NK-92 (cell line): ENCODE results near the gene ADAM22.

Experiments
- DNase-seq: peaks from one replicate; lab custom pipeline; 2025; ENCODE audit not compliant: unreplicated experiment; lab: John Stamatoyannopoulos, UW

ADAM22 gene

GRCh38 chr7:88214456-88214855 is 280.4 kb downstream of the ADAM22 start:
- no peak for DNase-seq

DNA sequence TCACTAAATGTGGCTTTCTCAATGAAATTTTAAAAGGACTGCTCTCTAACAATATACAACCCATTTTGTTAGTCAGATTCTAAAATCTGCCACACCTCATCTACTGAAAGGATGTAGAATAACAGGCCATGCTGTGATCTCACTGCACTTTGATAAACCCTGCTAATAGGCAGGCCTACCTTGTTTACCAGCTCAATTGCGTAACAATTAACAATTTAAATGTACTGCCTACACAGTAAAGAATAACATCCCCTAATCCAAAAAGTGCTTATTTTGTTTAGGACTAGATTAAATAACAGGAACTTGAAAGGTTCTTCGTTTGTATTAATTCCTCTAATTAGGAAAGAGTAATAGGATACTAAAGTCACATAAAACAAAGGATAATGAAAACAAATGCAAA is 281.2 kb downstream of the ADAM22 start:
- no peak for DNase-seq

DNA sequence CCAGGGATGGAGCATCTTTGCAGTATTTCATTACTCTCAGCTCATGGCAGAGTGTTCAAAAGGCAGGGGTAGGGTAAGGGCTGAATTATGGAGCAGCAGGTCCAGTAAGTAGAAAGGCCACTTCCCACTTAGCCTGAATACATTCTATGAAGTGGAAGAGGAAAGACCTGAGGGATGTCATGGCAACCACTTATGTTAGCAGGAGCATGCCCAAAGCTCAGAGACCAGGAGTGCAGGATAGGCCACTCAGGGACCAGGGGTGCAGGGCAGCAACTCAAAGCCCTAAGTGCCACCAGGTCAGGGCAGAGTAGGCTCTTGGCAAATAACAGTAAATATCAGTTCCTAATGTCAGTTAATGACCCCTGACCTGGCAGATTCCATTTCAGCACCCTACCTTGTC is 282.2 kb downstream of the ADAM22 start:
- no peak for DNase-seq

- no peak for DNase-seq
These were observed 283.8 kb downstream of the ADAM22 start for GRCh38 chr7:88217675-88218428.

DNA sequence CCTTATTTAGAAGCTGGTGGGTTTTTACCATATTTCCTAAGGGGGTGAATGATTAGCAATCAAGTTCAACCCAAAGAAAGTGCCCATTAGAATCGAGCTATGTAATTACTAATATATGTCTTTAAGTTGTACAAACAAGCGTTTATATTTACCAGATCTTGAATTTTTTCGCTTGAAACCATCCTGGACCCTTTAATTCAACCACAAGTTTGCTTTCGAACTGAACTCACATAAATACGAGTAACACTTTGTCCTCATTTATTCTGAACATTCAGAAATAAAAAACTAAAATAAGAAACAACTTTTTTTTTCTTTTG is 284.3 kb downstream of the ADAM22 start:
- no peak for DNase-seq

DNA sequence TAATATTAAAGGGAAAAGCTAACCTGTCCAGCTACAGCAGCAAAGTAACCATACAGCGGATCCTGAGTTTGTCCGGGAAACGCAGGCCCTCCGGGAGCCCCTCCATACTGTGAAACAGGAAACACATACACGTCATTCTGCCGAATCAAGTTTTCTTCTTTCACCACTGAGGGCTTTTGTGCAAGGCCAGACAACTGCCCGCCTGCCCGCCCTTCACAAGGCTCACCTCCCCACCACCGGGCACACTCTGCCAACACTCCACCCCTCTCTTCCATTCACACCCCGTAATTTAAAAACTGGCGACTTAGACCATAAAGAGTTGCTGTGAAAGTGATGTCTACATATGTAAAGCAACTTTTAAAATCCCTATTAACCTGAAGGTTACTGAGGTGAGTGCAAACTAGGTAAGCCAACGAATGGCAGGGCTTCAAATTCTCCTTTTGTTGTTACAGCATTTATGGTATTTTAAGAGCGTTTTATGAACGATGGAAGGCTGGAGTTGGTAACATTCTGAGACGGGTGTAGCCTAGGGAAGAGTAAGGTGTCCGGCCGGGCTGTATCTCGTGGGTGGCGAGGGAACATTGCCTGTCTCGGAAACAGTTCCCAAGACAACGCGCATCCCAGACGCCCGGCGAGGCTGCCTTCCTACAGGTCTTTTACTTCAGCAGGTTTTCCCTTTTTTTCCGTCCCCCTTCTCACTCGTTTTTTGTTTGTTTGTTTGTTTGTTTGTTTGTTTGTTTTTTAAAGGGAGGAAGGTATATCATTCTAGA is 285.0 kb downstream of the ADAM22 start:
- DNase-seq = no peak

DNA sequence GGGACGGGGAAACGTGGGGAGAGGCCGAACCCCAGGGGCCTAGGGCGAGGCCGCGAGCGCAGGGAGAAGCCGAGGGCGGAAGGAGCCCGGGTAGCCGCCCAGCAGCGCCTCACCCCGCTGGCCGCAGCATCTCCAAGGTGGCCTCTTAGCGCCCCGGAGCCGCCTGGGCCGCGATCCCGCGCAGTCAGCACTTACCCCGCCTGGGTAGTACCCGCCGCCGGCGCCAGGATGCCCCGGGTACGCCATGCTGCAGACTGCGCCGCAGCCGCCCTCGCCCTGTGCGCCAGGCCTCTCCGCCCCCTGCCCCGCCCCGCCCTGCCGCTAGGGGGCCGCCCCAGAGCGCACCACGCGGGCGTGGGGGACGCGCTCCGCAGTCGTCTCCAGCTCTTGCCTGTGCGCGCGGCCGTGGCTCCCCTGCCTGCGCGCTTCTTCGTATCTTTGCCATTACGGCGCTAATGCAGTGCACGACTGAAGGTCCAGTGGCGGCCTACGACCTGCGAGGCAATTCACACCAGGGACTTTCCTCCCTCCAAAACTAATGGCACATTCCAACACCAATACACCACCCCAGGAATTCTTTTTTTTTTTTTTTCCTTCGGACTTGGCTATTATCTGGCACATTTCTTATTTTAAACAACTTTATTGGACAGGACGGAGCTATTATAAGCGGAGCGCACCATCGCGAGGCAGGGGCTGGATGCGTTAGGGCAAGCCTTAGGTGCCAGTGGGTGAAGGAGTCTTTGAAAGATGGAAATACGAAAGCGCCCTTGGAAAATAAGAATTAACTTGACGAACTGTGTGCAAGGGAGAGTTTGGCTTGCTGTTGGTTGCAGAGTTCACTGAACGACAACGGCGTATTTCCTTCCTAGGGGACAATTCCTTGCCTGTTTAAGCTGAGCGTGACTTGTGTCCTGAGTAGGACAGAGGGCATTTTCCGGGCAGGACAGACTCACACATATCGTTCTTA is 286.0 kb downstream of the ADAM22 start, which contains the start of gene SRI:
Gene SRI (minus strand): TSS at position 258 of the 967 bp plus-strand sequence. CDS start 12 bp downstream, at position 246.
- DNase-seq = peak; percentile 21

GRCh38 chr7:88223265-88223664 is 289.2 kb downstream of the ADAM22 start:
- no peak for DNase-seq

GRCh38 chr7:88224601-88225275 is 290.7 kb downstream of the ADAM22 start:
- DNase-seq = no peak

GRCh38 chr7:88226201-88226600 is 292.1 kb downstream of the ADAM22 start:
- DNase-seq = no peak

DNA sequence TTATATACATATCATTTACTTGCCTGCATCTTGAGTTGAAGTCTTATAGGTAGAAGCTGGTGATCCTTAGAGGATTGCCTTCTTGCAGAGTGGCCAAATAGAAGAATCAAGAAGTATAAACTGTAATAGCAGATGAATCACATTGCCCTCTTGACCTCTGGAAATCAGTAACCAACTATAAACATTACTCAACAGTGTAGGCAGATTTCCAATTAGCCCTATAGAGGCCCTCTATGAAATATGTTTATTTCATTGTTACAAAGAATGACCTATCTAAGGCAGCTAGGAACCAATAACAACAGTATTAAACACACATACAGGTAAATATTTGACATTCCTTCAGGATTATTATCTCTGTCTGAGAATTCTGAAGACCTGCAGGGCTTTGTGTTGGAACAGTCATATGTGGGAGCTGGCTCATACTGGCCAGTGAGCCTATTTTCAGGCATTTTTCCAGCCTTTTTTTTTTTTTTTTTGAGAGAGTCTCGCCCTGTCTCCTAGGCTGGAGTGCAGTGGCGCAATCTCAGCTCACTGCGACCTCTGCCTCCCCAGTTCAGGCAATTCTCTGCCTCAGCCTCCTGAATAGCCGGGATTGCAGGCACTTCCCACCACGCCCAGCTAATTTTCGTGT is 292.9 kb downstream of the ADAM22 start:
- DNase-seq = no peak

- no peak for DNase-seq
These were observed 295.4 kb downstream of the ADAM22 start for GRCh38 chr7:88229302-88229995.

GRCh38 chr7:88230646-88231045 is 296.6 kb downstream of the ADAM22 start:
- no peak for DNase-seq

- no peak for DNase-seq
These were observed 299.8 kb downstream of the ADAM22 start for GRCh38 chr7:88233828-88234227.

DNA sequence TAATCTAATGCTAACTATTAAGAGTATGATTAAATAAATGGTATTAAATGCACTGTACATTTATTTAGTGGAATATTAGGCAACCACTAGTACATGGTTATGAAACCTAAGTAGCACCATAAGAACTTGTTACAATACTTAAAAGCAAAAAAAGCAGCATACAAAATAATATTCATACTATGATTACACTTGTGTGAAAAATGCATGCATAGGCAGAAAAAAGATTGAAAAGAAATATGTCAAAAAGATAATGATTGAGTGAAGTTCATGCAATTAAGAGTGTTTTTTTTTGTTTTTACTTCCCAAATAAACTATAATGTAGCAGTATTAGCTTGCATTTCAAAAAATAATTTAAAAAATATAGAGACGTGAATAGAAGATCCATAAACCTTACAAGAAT is 305.8 kb downstream of the ADAM22 start:
- no peak for DNase-seq

- DNase-seq = no peak
These were observed 309.4 kb downstream of the ADAM22 start for GRCh38 chr7:88243345-88243909.

DNA sequence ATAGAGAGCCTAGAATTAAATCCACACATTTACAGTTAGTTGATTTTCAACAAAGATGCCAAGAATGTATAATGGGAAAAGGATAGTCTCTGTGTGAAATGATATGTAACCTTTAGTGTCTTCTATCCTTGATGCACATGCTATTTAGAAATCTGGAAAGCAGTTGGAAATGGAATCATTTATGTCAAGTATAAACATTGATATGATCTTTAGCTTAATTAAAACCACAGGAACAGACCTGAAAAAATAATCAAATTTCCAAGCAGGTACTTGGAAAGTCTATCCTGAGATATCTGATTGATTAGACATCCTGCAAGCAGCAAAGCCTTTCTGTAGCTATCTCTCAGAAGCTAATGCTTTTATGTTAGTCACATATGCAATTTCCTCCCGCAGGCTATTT is 310.2 kb downstream of the ADAM22 start:
- DNase-seq = no peak
